ENCODE data around the gene EMILIN3. TPM values are rescaled to one million over a fixed set of nuclear protein-coding genes. Genes with fewer than 3 reads are reported as not detected.

Gene EMILIN3
- polyA plus RNA-seq, 1 of the 3 experiments (the other 2 are of a cell fraction), result 0.02 TPM

DNA sequence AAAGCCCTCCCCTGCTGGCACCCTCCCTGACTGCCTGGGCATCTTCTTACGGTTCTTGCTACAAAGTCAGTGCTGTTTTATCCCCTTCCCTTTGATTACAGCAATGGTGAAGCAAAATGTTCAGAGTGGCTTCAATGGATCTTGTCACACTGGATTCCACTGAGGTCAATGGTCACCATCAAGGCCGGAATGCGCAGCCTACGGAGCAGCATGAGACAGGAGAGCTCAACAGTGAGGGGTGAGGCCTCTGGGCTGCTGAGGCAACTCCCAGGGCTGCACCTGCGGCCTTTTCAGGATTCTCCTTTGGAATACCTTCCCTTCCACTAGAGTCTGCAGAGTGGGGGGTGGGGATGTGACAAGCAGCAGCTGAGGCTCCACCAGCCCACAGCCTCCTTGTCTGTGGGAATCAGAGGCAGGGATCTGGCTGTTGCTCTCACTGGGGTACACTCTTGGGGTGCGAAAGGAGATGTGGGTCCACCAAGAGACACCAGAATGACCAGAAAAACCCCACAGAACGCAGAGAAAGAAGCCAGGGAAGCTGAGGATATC lies 40.4 kb upstream of the EMILIN3 start:
- TF ChIP-seq RXRA (IDR thresholded peaks at IDR 0.05; ENCODE audit: borderline replicate concordance, low read depth) (no peak), YY1 (IDR thresholded peaks at IDR 0.05; ENCODE audit: low read depth) (no peak), EZH2phosphoT487 (IDR thresholded peaks at IDR 0.05; ENCODE audit: borderline replicate concordance, low read depth) (no peak), NRF1 (IDR thresholded peaks at IDR 0.05; ENCODE audit: low read depth, low read length) (no peak), SIN3A (IDR thresholded peaks at IDR 0.05; ENCODE audit: borderline replicate concordance, low read depth, low read length) (no peak), GABPA (IDR thresholded peaks at IDR 0.05; ENCODE audit: low read depth) (no peak), CTCF (IDR thresholded peaks at IDR 0.05) (no peak), USF2 (IDR thresholded peaks at IDR 0.05; ENCODE audit: borderline replicate concordance, low read depth, low read length) (no peak)
- TF ChIP-seq, protein P1, sequence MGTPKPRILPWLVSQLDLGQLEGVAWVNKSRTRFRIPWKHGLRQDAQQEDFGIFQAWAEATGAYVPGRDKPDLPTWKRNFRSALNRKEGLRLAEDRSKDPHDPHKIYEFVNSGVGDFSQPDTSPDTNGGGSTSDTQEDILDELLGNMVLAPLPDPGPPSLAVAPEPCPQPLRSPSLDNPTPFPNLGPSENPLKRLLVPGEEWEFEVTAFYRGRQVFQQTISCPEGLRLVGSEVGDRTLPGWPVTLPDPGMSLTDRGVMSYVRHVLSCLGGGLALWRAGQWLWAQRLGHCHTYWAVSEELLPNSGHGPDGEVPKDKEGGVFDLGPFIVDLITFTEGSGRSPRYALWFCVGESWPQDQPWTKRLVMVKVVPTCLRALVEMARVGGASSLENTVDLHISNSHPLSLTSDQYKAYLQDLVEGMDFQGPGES (IDR thresholded peaks at IDR 0.05; ENCODE audit: low read depth, low read length), result no peak
- H3K79me2 ChIP-seq (ENCODE audit: insufficient read depth), result no peaks in the 10 kb centered on the region
- H2AFZ ChIP-seq (ENCODE audit: low read depth), result no peak overlapping the region
- peaks cover 31 to 88% of the 10 kb centered on the region in 2 experiments for H3K36me3 ChIP-seq (replicated peaks in 1 of 2; ENCODE audit: control insufficient read depth in 1 of 2, insufficient read depth in 2 of 2, low read length in 1 of 2)
- WGBS (ENCODE audit: low lambda C conversion rate), result 95% methylated on average over 6 of the region's 7 CpGs
- no peaks in the 10 kb centered on the region for H3F3A ChIP-seq (replicated peaks; ENCODE audit: insufficient read depth)
- no peak overlapping the region for H3K9ac ChIP-seq
- H3K4me2 ChIP-seq, result no peak overlapping the region
- no peak overlapping the region; a peak in 1 of 4 replicates for H3K27ac ChIP-seq (ENCODE audit: low read depth in 2 of 2, low read length in 1 of 2)
- no peak overlapping the region for H3K4me3 ChIP-seq (ENCODE audit: low read depth in 2 of 2, low read length in 1 of 2)
- peaks cover 0 to 18% of the 10 kb centered on the region in 2 experiments; a peak in 1 of 4 replicates for H3K4me1 ChIP-seq (ENCODE audit: control insufficient read depth in 1 of 2, insufficient read depth in 2 of 2, low read depth in 1 of 2, low read length in 1 of 2)
- no peaks in the 10 kb centered on the region for H3K27me3 ChIP-seq (ENCODE audit: insufficient read depth)
- no peaks in the 10 kb centered on the region for H4K20me1 ChIP-seq (ENCODE audit: insufficient read depth)
- no peaks in the 10 kb centered on the region for H3K9me2 ChIP-seq
- ChIA-PET POLR2A (no interaction called here), CTCF (interaction anchor here (1.6 kb wide), 1 partner anchor 20 kb away, joined by 5 read pairs; no protein-coding TSS in a partner anchor)
- H3K9me3 ChIP-seq, result no peaks in the 10 kb centered on the region
- no peak for DNase-seq

GRCh38 chr20:41406353-41406752 lies 39.7 kb upstream of the EMILIN3 start:
- Histone ChIP-seq H3K4me2 (no peak overlapping the region), H4K20me1 (ENCODE audit: insufficient read depth) (no peaks in the 10 kb centered on the region), H3F3A (replicated peaks; ENCODE audit: insufficient read depth) (no peaks in the 10 kb centered on the region), H3K4me1 (ENCODE audit: control insufficient read depth in 1 of 2, insufficient read depth in 2 of 2, low read depth in 1 of 2, low read length in 1 of 2) (peaks cover 0 to 18% of the 10 kb centered on the region in 2 experiments; a peak in 1 of 4 replicates), H3K27ac (ENCODE audit: low read depth in 2 of 2, low read length in 1 of 2) (no peak overlapping the region; a peak in 1 of 4 replicates), H3K9me2 (no peaks in the 10 kb centered on the region), H2AFZ (ENCODE audit: low read depth) (no peak overlapping the region), H3K9me3 (no peaks in the 10 kb centered on the region), H3K9ac (no peak overlapping the region), H3K4me3 (ENCODE audit: low read depth in 2 of 2, low read length in 1 of 2) (no peak overlapping the region), H3K79me2 (ENCODE audit: insufficient read depth) (no peaks in the 10 kb centered on the region), H3K27me3 (ENCODE audit: insufficient read depth) (no peaks in the 10 kb centered on the region), H3K36me3 (replicated peaks in 1 of 2; ENCODE audit: control insufficient read depth in 1 of 2, insufficient read depth in 2 of 2, low read length in 1 of 2) (peaks cover 28 to 86% of the 10 kb centered on the region in 2 experiments)
- ChIA-PET CTCF (interaction anchor here (1.6 kb wide), 1 partner anchor 19 kb away, joined by 5 read pairs; no protein-coding TSS in a partner anchor), POLR2A (no interaction called here)
- no peak for TF ChIP-seq GABPA (IDR thresholded peaks at IDR 0.05; ENCODE audit: low read depth)
- TF ChIP-seq POLR2AphosphoS5 (IDR thresholded peaks at IDR 0.05; ENCODE audit: low read depth, low read length), result no peak
- no peak for TF ChIP-seq CHD2 (IDR thresholded peaks at IDR 0.05; ENCODE audit: low read length, partially characterized antibody)
- TF ChIP-seq TEAD4 (IDR thresholded peaks at IDR 0.05; ENCODE audit: borderline replicate concordance, insufficient read depth), result no peak
- TF ChIP-seq, protein P1 (IDR thresholded peaks at IDR 0.05; ENCODE audit: low read depth, low read length), result no peak
- no peak for TF ChIP-seq NRF1 (IDR thresholded peaks at IDR 0.05; ENCODE audit: low read depth, low read length)
- no peak for TF ChIP-seq YY1 (IDR thresholded peaks at IDR 0.05; ENCODE audit: low read depth)
- TF ChIP-seq RCOR1 (IDR thresholded peaks at IDR 0.05; ENCODE audit: low read length), result no peak
- no peak for TF ChIP-seq ELF1 (IDR thresholded peaks at IDR 0.05)
- no peak for TF ChIP-seq MEF2A (IDR thresholded peaks at IDR 0.05; ENCODE audit: borderline replicate concordance, low read depth)
- DNase-seq, result no peak
- WGBS (ENCODE audit: low lambda C conversion rate), result 95% methylated on average over 10 of the region's 10 CpGs
